ENCODE results near the gene ABCC10. TPM values are rescaled to one million over a fixed set of nuclear protein-coding genes. Genes with fewer than 3 reads are reported as not detected.

ABCC10 gene
- 5.9 to 12.5 TPM (median 9.2 TPM) in 5 replicates for total RNA-seq (2022; extraction: Qiagen RNA extraction; ENCODE audit: low read depth)

GRCh38 chr6:43427406-43428111, at the start of gene ABCC10:
Gene ABCC10 (plus strand): TSS chr6:43427541. CDS start chr6:43427979, 438 bp downstream.

GRCh38 chr6:43455531-43456428, 28.4 kb downstream of the ABCC10 start, which contains the start of gene DLK2:
Gene DLK2 (minus strand): TSS chr6:43455548. CDS start chr6:43454825, 723 bp downstream.

GRCh38 chr6:43477235-43478007, 50.1 kb downstream of the ABCC10 start, which contains the start of gene TJAP1:
Gene TJAP1 (plus strand): TSS chr6:43477570. CDS start chr6:43499002, 21,432 bp downstream.

Other genes with a start within 250 kb of the ABCC10 start
- gene CUL9, start 245.3 kb upstream of the ABCC10 start, total RNA-seq (2022; extraction: Qiagen RNA extraction; ENCODE audit: low read depth), result 6.8 to 8.8 TPM (median 8.4 TPM) in 5 replicates
- gene DNPH1, start 198.1 kb upstream of the ABCC10 start, total RNA-seq (2022; extraction: Qiagen RNA extraction; ENCODE audit: low read depth), result 68.6 to 103 TPM (median 100 TPM) in 5 replicates
- 0.03 to 0.09 TPM (median 0.06 TPM) in 4 of 5 replicates, not detected in the other for gene TTBK1, start 184.1 kb upstream of the ABCC10 start, total RNA-seq (2022; extraction: Qiagen RNA extraction; ENCODE audit: low read depth)
- not detected in 5 replicates for gene SLC22A7, start 129.3 kb upstream of the ABCC10 start, total RNA-seq (2022; extraction: Qiagen RNA extraction; ENCODE audit: low read depth)
- 0.42 to 1.0 TPM (median 0.66 TPM) in 5 replicates for gene CRIP3, start 118.7 kb upstream of the ABCC10 start, total RNA-seq (2022; extraction: Qiagen RNA extraction; ENCODE audit: low read depth)
- gene ZNF318, start 57.9 kb upstream of the ABCC10 start, total RNA-seq (2022; extraction: Qiagen RNA extraction; ENCODE audit: low read depth), result 3.6 to 5.2 TPM (median 4.9 TPM) in 5 replicates
- 3.6 to 6.8 TPM (median 5.7 TPM) in 5 replicates for gene DLK2, start 28.0 kb downstream of the ABCC10 start, total RNA-seq (2022; extraction: Qiagen RNA extraction; ENCODE audit: low read depth)
- 15.1 to 20.9 TPM (median 19.9 TPM) in 5 replicates for gene TJAP1, start 50.0 kb downstream of the ABCC10 start, total RNA-seq (2022; extraction: Qiagen RNA extraction; ENCODE audit: low read depth)
- gene LRRC73, start 82.8 kb downstream of the ABCC10 start, total RNA-seq (2022; extraction: Qiagen RNA extraction; ENCODE audit: low read depth), result 0.95 to 1.5 TPM (median 1.4 TPM) in 5 replicates
- gene YIPF3, start 89.4 kb downstream of the ABCC10 start, total RNA-seq (2022; extraction: Qiagen RNA extraction; ENCODE audit: low read depth), result 61.0 to 73.1 TPM (median 69.5 TPM) in 5 replicates
- gene POLR1C, start 89.5 kb downstream of the ABCC10 start, total RNA-seq (2022; extraction: Qiagen RNA extraction; ENCODE audit: low read depth), result 49.2 to 59.3 TPM (median 55.5 TPM) in 5 replicates
- gene XPO5, start 148.5 kb downstream of the ABCC10 start, total RNA-seq (2022; extraction: Qiagen RNA extraction; ENCODE audit: low read depth), result 26.4 to 29.7 TPM (median 29.1 TPM) in 5 replicates
- 8.4 to 10.3 TPM (median 9.1 TPM) in 5 replicates for gene POLH, start 148.6 kb downstream of the ABCC10 start, total RNA-seq (2022; extraction: Qiagen RNA extraction; ENCODE audit: low read depth)
- gene GTPBP2, start 201.7 kb downstream of the ABCC10 start, total RNA-seq (2022; extraction: Qiagen RNA extraction; ENCODE audit: low read depth), result 13.6 to 22.0 TPM (median 20.5 TPM) in 5 replicates
- 34.9 to 40.1 TPM (median 35.7 TPM) in 5 replicates for gene MAD2L1BP, start 208.3 kb downstream of the ABCC10 start, total RNA-seq (2022; extraction: Qiagen RNA extraction; ENCODE audit: low read depth)
- gene RSPH9, start 217.5 kb downstream of the ABCC10 start, total RNA-seq (2022; extraction: Qiagen RNA extraction; ENCODE audit: low read depth), result 0.13 to 0.30 TPM (median 0.16 TPM) in 5 replicates